WI38 (cell line): ENCODE results near the gene ZNF32.
"Not testable (repeated sequence)": the region's sequence is repeated elsewhere in the genome, so short reads cannot be mapped to it uniquely, and the experiment has no call there.

Source experiments
- H3K4me3 ChIP-seq: 2 replicates; pipeline ENCODE4 v1.5.1; 2011; ENCODE audit warnings: low read depth, mild to moderate bottlenecking, control low read depth, low read length
- CTCF ChIP-seq: IDR thresholded peaks from 2 replicates; pipeline ENCODE4 v1.5.1; 2012; ENCODE audit warnings: low read depth, mild to moderate bottlenecking, control low read depth, low read length

The ZNF32 gene

GRCh38 chr10:43640603-43641002, 8.1 kb downstream of the ZNF32 start:
- TF ChIP-seq CTCF, result no peak
- H3K4me3 ChIP-seq, result no peak overlapping the region

GRCh38 chr10:43635816-43636215, 12.9 kb downstream of the ZNF32 start:
- H3K4me3 ChIP-seq, result not testable (repeated sequence)

GRCh38 chr10:43628956-43629355, 19.7 kb downstream of the ZNF32 start:
- no peak for TF ChIP-seq CTCF
- no peak overlapping the region for H3K4me3 ChIP-seq

- H3K4me3 ChIP-seq, result no peak overlapping the region
- no peak for TF ChIP-seq CTCF
Measured at GRCh38 chr10:43627942-43628341, 20.7 kb downstream of the ZNF32 start.

- TF ChIP-seq CTCF, result no peak
- H3K4me3 ChIP-seq, result peak overlapping the region; percentile 51
Measured at GRCh38 chr10:43623351-43623750, 25.3 kb downstream of the ZNF32 start.

- no peak for TF ChIP-seq CTCF
- no peak overlapping the region for H3K4me3 ChIP-seq
Measured at GRCh38 chr10:43622038-43622437, 26.6 kb downstream of the ZNF32 start.

- H3K4me3 ChIP-seq, result no peak overlapping the region
- no peak for TF ChIP-seq CTCF
Measured at GRCh38 chr10:43619368-43619767, 29.3 kb downstream of the ZNF32 start.

- TF ChIP-seq CTCF, result no peak
- no peak overlapping the region for H3K4me3 ChIP-seq
Measured at GRCh38 chr10:43616697-43617370, 31.8 kb downstream of the ZNF32 start.
